NCI-H446 (cell line): Measurements from ENCODE around the gene IL23R.

Source experiments
- DNase-seq, 2 experiments: peaks; one replicate each; lab custom pipeline; 2025; lab: John Stamatoyannopoulos, UW

Gene IL23R

GRCh38 chr1:67307251-67308060 lies 141.2 kb downstream of the IL23R start, which contains the start of gene IL12RB2:
Gene IL12RB2 (plus strand): TSS chr1:67307873. CDS start chr1:67320369, 12,496 bp downstream.
- no peak for DNase-seq

DNA sequence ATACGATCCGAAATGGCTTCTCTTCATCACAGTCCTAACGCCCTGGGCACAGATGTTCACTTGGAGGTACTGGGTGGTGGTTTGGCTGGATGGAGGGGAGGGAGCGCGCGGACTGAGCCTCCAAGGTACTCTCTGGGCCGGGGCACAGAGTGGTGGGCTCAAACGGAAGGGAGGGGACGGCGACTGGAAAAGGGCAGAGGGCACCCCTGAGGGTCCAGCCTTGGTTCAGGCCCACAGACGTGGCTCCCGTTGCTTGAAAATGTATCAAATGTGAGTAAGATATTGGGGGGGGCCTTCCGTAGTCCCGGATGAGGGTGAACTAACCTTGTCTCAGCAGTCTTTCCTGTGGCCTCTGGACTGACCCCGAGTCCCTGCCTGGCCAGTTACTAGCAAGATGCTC lies 141.9 kb downstream of the IL23R start:
- no peak for DNase-seq
